Motor neuron (in vitro differentiated cells): ENCODE measurements around the gene C1orf167. TPM values are rescaled to one million over a fixed set of nuclear protein-coding genes. Genes with fewer than 3 reads are reported as not detected.

Experiments
- ATAC-seq, 8 experiments: fragments of 200-7000 bp; cut with Tn5 transposase; replicated peaks in 6 of 8; 2 replicates each; pipeline ENCODE4 v1.8.0; 2021; ENCODE audit warnings: mild to moderate bottlenecking in 8 of 8, moderate library complexity in 8 of 8
- H3K27ac ChIP-seq, 2 donors: fragments of 250-450 bp; sonication (Bioruptor Pico); 2 replicates each; pipeline ENCODE4 v1.9.0; 2021; ENCODE audit warnings: antibody characterized with exemption in 2 of 2, mild to moderate bottlenecking in 2 of 2, moderate library complexity in 1 of 2
- H3K4me1 ChIP-seq, 2 donors: fragments of 250-450 bp; sonication (Bioruptor Pico); replicated peaks in 1 of 2; 2 replicates each; pipeline ENCODE4 v1.6.1; 2021; ENCODE audit warnings: antibody characterized with exemption in 2 of 2, mild to moderate bottlenecking in 2 of 2, moderate library complexity in 1 of 2
- H3K4me3 ChIP-seq, 5 donors: fragments of 250-450 bp; sonication (Bioruptor Pico); 2 replicates each; pipeline ENCODE4 v1.9.0; 2021; ENCODE audit warnings: antibody characterized with exemption in 5 of 5, mild to moderate bottlenecking in 5 of 5, moderate library complexity in 4 of 5
- WGBS, 10 experiments: fragments of 450-650 bp; shearing (Covaris generic); methylation state at CpG; one replicate each; pipeline ENCODE4 v1.0.0; 2022; 5-methylcytosine and 5-hydroxymethylcytosine counted together
- in situ Hi-C, 9 experiments: fragments of 400-800 bp; cut with MboI; loops; one replicate each; pipeline ENCODE4 v1.15.0; 2021; ENCODE audit warnings: low sequenced_read_pairs in 9 of 9, low pct_unique_long_range_greater_than_20kb in 2 of 9; ENCODE audit not compliant: unreplicated experiment in 9 of 9
- total RNA-seq, 8 experiments: library from RNA; unstranded; fragments of 300-600 nt; gene quantifications; 2 replicates each; pipeline versions ENCODE4 v1.2.3 to v1.2.4, GENCODE V29; 2022

C1orf167 gene
- total RNA-seq, 8 experiments from 2014 or later: 0.11 to 1.9 (median 0.35) TPM; not detected in 2

DNA sequence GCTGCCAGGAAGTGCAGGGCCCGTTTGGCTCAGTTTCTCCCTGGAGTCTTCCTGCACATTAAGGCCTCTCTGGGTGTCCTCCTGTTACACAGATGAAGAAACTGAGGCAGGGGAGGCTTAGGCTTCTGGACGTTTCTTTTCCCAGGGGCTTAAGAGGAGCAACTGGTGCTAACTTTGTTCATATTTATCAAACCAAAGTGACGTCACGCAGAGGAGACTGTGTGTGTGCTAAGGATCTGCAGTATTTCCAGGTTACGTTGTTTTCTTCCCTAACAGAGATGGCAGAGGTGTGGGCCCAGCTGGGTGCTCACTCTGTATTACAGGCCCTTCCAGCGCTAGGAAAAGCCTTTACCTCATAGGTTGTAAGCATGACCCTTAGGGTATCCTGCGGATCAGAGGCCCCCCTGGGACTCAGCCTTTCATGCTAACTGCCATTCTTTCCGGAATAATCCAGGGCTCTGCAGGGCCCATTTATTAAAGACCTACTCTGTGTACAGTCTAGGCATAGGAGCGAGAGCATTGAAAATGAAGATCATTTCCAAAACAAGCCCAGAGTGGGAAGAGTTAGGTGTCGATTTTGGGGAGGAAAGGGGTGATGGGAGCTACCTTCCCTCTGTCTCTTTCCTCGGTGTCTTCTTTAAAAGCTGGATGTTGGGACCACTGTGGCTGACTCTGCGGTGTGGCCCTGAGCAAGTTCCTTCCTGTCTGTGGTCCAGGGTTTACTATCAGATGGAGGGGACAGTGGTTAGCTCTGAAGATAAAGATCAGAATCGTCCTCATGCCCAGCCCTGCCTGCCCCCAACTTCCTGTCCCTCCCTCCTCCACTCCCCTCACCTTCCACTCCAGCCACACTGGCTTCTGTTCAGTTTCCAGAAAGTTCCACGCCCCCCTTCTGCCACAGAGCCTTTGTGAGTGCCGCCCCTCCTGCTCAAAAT is 21.5 kb upstream of the C1orf167 start:
- H3K27ac ChIP-seq: no peak overlapping the region
- peaks cover 11 to 15% of the 10 kb centered on the region in 2 donors for H3K4me1 ChIP-seq
- ATAC-seq: no peak
- in situ Hi-C loops: no loop called here
- H3K4me3 ChIP-seq: no peak overlapping the region
- WGBS, 10 experiments: 54 to 100% (median 72%) methylated on average over 1 to 12 of the region's 15 CpGs; no CpG with 5 or more reads in 1 of the 10 experiments

DNA sequence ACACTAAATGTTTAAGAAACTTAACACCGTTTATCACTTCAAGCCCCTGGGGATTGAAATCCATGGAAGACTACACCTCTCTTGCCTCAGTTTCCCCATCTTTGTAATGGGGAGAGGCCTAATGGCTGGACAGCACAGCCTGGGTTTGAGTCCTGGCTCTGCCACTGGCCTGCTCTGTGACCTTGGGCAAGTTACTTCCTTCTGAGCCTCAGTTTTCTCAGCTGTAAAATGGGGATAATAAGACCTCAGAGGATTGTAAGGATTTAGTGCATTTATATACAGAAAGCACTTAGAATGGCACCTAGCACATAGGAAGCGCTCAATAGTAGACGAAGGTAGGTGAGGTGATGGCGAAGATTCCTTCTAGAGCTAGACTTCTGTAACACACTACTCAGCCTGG is 20.5 kb upstream of the C1orf167 start:
- Histone ChIP-seq H3K4me1 (peaks cover 9 to 12% of the 10 kb centered on the region in 2 donors), H3K27ac (no peak overlapping the region), H3K4me3 (no peak overlapping the region)
- no peak for ATAC-seq
- in situ Hi-C loops: no loop called here
- 80 to 100% (median 92%) methylated on average over 2 to 4 of the region's 4 CpGs; no CpG with 5 or more reads in 1 of the 10 experiments for WGBS, 10 experiments

DNA sequence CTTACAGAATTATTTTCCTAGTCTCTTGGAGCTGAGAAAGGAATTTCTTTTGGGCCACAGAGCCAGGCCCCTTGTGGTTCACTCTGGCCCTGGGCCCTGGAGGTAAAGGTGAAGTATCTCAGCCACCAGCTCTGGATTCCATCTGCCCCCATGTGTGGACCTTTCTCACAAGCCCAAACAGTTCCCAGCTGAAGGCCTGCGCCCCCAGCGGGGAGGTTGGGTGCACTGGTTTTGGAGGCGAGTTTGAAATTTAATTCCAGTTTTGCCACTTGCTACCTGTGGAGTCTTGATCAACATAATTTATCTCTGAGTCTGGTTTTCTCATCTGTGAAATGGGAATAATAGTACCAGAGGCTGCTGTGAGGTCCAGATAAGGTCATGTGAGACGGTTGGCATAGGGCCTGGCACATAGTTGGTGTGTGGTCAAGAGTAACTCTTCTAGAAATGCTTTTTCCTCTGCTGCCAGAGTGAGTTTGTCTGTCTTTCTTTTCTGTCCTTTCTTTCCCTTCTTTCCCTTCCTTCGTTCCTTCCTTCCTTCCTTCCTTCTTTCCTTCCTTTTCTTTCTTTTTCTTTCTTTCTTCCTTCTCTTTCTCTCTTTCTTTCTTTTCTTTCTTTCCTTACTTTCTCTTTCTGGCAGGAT is 20.0 kb upstream of the C1orf167 start:
- in situ Hi-C loops: no loop called here
- no peak overlapping the region for H3K4me3 ChIP-seq
- H3K27ac ChIP-seq: no peak overlapping the region
- ATAC-seq: no peak
- H3K4me1 ChIP-seq: peaks cover 5 to 8% of the 10 kb centered on the region in 2 donors
- WGBS, 10 experiments: 64 to 96% (median 87%) methylated on average over 1 to 5 of the region's 5 CpGs; no CpG with 5 or more reads in 1 of the 10 experiments

DNA sequence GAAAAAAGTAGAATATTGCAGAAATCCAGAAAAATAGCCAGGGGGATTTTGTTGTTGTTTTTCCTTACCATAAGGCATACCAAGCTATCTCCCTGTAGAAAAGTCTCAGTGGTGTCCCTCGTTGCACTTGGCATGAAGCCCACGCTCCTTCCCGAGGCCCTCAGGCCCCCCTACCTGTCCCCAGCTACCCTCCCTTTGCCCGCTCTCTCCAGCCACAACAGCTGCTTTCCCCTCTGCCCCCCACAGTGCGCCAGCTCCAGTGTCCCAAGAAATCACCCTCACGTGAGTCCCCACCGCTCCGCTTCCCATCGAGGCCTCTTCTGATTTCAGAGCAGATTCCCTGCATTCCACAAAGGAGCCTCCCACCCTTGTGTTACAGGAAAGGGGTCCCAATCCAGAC is 17.7 kb upstream of the C1orf167 start:
- in situ Hi-C loops: no loop called here
- 82 to 92% (median 87%) methylated on average over 2 to 8 of the region's 9 CpGs; no CpG with 5 or more reads in 6 of the 10 experiments for WGBS, 10 experiments
- no peak overlapping the region for H3K27ac ChIP-seq
- no peaks in the 10 kb centered on the region for H3K4me1 ChIP-seq
- no peak overlapping the region for H3K4me3 ChIP-seq
- ATAC-seq: no peak

DNA sequence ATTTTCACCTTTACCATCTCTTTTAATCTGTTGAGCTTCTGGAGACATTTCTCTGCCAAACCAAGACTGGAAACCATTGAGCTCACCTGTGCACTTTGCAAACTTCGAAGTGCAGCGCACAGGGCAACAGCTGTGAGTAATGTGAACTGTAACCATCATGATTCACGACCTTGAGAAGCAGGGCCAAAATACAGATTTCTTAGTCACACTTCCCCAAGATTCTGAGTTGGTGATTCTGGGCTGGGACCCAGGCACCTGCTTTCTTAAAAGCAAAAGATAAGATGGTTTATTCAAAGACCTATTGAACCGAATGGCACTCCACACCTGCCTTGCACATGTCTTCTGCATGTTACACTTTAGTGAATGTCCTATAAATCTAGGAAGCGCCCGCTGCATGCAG is 15.9 kb upstream of the C1orf167 start:
- 32 to 100% (median 85%) methylated on average over 1 to 6 of the region's 6 CpGs for WGBS, 10 experiments
- no peak for ATAC-seq
- in situ Hi-C loops: no loop called here
- Histone ChIP-seq H3K27ac (no peak overlapping the region), H3K4me1 (no peaks in the 10 kb centered on the region), H3K4me3 (no peak overlapping the region)

DNA sequence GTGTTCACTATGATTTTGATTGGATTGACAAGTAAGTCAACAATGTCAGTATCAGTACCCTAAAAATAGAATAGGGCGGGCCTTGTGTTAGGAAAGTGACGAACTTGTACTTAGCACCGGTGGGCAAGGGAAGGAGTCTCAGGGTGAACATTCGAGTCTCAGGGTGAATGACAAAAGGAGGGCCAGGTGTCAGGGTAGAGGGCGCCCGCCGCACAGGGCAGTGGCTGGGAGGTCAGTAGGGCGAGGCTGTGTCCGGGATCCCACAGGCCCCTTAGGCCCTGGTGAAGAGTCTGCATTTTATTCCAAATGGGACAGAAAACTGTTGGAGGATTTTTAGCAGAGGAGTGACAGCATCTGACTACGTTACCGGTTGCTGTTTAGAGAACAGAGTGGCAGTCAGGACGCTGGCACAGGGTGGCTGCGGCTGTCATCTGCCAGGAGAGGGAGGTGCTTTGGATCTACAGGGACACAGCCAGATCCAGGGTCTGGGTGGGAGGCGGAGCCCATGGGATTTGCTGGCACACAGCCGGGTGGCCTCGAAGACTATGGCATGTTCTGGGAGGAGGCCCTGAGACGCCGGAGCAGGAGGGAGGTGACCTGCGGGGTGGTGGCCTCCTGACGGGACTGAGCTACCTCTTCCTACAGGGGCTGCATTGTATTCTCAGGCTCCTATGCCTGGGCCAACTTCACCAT is 15.1 kb upstream of the C1orf167 start:
- Histone ChIP-seq H3K27ac (no peak overlapping the region), H3K4me1 (no peaks in the 10 kb centered on the region), H3K4me3 (no peak overlapping the region)
- 73 to 100% (median 83%) methylated on average over 3 to 17 of the region's 20 CpGs; no CpG with 5 or more reads in 2 of the 10 experiments for WGBS, 10 experiments
- in situ Hi-C loops: no loop called here
- ATAC-seq: peak in 1 of 8 experiments; percentile 7

DNA sequence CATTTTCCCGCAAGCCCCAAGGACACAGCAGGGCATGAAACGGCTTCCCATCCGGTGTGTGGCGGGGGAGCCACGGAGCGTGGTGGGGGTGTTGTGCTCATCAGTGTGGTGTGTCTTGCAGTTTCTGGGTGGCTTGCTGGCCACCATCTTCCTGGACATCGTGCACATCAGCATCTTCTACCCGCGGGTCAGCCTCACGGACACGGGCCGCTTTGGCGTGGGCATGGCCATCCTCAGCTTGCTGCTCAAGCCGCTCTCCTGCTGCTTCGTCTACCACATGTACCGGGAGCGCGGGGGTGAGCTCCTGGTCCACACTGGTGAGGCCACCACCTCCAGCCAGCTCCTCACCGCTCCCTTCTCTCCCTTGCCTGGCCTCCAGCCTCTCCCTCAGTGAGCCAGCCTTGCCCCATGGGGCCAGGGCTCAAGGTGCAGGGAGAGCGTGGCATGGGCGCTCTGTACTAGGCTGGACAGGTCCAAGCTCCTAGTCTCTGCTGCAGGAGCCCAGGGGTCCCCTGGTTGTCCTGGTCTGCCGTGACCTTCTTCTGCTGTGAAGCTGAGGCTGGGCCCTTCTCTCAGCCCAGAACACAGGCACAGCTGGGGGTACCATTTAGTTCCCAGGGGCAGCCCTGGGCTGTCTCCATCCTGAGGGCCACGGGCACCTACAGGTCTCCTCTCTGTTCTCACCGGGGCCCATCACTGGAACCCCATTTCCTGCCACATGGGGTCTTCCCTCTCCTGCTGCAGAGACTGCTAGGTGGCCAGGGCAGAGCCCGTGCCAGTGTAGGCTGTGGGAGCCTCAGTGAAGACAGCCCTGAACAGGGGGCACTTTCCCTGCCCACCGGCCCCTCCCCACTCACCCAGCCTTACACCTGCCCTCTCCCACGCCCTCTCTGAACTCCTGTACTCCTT is 13.4 kb upstream of the C1orf167 start:
- ATAC-seq: peak in 4 of 8 experiments; percentile 1 to 23 (median 7)
- in situ Hi-C loops: no loop called here
- WGBS, 10 experiments: 80 to 98% (median 90%) methylated on average over 1 to 14 of the region's 27 CpGs; no CpG with 5 or more reads in 3 of the 10 experiments
- Histone ChIP-seq H3K4me1 (peaks cover 10 to 12% of the 10 kb centered on the region in 2 donors), H3K4me3 (no peak overlapping the region), H3K27ac (no peak overlapping the region)

DNA sequence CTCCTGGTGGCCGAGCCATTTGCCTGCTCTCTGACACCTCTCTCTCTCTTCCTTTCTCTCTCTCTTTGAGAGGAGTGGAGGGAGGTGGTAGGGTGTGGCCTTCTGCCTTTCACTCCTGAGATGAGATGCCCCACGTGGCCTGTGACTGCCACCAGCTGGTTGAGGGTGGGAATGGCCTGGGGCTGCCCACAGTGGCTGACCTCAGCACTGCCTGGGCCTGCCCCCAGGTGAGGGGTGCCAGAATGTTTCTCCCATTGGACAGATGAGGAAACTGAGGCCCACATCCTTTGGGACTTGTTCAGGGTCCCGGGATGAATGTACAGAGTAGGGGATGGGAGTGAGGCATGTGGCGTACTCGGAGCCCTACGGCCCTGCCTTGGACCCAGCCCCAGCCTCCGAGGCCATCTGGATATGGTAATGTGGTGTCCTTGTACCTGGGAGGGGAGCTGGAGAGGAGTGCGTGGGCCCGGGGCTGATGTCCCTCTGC is 12.7 kb upstream of the C1orf167 start:
- Histone ChIP-seq H3K4me1 (peaks cover 10 to 12% of the 10 kb centered on the region in 2 donors), H3K27ac (no peak overlapping the region), H3K4me3 (no peak overlapping the region)
- WGBS, 10 experiments: 60 to 95% (median 89%) methylated on average over 1 to 6 of the region's 9 CpGs; no CpG with 5 or more reads in 6 of the 10 experiments
- ATAC-seq: peak; percentile 18 to 93 (median 44)
- in situ Hi-C loops: no loop called here

DNA sequence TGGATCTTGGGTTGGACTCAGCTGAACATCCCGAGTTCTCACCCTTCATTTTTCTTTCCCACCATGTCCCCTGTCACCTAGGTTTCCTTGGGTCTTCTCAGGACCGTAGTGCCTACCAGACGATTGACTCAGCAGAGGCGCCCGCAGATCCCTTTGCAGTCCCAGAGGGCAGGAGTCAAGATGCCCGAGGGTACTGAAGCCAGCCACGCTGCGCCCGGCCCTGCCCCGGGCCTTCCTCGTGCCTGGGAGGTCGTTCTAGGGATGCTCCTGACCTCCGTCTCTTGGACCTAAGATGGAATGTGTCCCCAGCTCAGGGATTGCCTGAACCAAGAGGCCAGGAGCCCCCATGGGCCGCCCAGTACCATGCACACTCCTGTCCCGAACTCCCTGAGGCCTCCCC is 12.0 kb upstream of the C1orf167 start:
- Histone ChIP-seq H3K4me1 (peaks cover 10 to 12% of the 10 kb centered on the region in 2 donors), H3K4me3 (no peak overlapping the region), H3K27ac (no peak overlapping the region)
- 96 to 100% (median 98%) methylated on average over 4 to 12 of the region's 15 CpGs; no CpG with 5 or more reads in 6 of the 10 experiments for WGBS, 10 experiments
- in situ Hi-C loops: no loop called here
- ATAC-seq: no peak

DNA sequence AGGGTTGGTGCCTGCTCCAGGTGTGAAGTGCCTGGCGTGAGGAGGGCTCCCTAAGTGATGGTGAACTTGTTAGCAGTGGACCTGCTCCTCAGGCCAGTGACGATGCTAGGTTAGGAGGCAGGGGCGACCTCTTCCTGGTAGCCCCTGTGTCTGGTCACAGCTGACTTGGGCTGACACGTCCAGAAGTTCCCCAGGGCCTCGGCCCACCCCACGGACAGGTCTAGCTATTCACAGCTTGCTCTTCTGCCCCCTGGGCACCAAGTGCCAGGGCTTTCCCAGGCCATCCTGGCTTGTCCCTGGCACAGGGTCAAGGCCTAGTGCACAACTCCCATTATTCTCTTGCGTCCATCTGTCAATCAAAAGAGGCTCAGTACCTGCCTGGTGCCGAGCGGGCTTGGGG is 10.9 kb upstream of the C1orf167 start:
- ATAC-seq: no peak
- Histone ChIP-seq H3K27ac (no peak overlapping the region), H3K4me3 (no peak overlapping the region), H3K4me1 (peaks cover 10 to 12% of the 10 kb centered on the region in 2 donors)
- 86 to 100% (median 97%) methylated on average over 1 to 6 of the region's 9 CpGs; no CpG with 5 or more reads in 4 of the 10 experiments for WGBS, 10 experiments
- in situ Hi-C loops: no loop called here

DNA sequence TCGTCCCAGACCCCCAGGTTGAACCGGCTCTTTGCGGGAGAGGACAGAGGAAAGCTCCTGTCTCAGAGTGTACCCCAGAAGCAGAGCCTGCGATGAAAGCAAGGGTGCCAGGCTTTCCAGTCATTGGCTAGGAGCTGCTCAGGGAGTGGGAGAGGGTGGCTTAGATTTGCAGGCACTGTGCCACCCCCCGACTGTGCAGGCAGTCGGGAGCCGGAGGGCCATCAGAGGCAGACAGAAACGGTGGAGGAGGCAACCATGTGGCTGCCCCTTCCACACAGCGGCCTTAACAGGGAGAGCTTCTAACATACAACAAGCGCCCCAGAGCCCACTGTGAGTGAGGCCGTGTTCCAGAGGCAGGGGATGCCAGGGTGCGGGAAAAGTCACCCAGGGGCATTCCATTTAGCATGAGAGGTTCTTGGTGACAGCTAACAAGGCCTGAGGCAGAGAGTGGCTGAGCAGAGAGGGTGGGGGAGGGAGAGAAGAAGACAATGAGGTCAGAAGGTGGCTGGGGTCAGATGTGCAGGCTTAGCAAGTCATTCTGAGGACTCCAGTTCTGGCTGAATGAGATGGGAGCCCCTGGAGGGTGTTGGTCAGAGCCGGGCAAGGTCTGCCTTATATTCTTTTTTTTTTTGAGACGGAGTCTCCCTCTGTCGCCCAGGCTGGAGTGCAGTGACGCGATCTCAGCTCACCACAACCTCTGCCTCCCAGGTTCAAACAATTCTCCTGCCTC is 9.5 kb upstream of the C1orf167 start:
- ATAC-seq: peak in 7 of 8 experiments; percentile 6 to 69 (median 18)
- 20 to 56% (median 37%) methylated on average over 1 to 13 of the region's 17 CpGs; no CpG with 5 or more reads in 4 of the 10 experiments for WGBS, 10 experiments
- in situ Hi-C loops: no loop called here
- peak overlapping the region in 1 of 2 donors; percentile 16 for H3K27ac ChIP-seq
- H3K4me3 ChIP-seq: no peak overlapping the region
- peaks cover 10 to 12% of the 10 kb centered on the region in 2 donors for H3K4me1 ChIP-seq
